ENCODE data around the gene GOT1.

GRCh38 chr10:99403674-99404073, 26.8 kb downstream of the GOT1 start:
- TF ChIP-seq CTCF (IDR thresholded peaks at IDR 0.05; ENCODE audit: low read depth, low read length), result no peak
- no peak for TF ChIP-seq EZH2phosphoT487 (IDR thresholded peaks at IDR 0.05; ENCODE audit: low read depth)

All from OCI-LY3 (cell line).